ENCODE results near the gene MXD4.

DNA sequence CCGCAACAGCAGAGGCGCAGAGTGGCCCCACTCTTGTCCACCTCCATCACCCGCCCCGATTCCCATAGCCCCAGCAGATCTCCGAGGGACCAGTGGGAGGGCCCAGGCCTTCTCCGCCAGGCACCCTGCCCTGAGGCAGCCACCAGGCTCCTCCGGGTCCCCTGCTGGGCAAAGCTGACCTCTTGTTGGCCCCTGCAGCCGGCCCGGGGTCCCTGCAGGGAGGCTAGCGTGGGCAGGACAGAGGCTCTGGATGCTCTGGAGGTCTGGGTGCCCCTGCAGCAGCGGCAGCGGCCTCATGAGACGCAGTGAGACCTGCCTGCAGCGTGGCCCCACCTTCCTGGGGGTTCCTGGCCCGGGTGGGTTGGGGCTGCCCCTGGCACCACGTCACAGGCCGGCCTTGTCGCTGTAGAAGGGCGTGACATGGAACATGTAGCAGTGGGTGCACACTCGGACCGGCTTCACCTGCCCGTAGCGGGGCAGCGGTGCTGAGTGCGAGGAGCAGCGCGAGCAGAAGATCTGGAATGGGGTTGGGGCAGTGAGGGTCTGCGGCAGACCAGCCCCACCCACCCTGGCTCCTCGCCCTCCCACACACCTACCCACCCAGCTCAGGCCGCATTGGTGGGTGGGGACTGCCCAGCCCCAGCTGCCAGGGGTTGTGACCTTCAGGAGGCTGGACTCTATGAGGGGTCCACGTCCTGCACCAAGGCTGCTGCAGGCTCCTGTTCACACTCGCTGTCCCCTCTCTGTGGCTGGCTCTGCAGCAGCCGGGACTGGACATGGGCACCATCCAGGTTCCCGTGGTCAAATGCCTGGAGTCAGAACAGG, 8.6 kb upstream of the MXD4 start:
- TF ChIP-seq EZH2 (IDR thresholded peaks at IDR 0.05; ENCODE audit: low read depth, unreplicated experiment) (no peak), POLR2AphosphoS5 (IDR thresholded peaks at IDR 0.05; ENCODE audit: low read depth) (no peak), EZH2phosphoT487 (IDR thresholded peaks at IDR 0.05; ENCODE audit: unreplicated experiment) (no peak), CREB1 (CRISPR knock-in tag; IDR thresholded peaks at IDR 0.05; ENCODE audit: low read depth) (no peak), NANOG (IDR thresholded peaks at IDR 0.05; ENCODE audit: borderline replicate concordance) (no peak), ZNF114 (CRISPR knock-in tag; IDR thresholded peaks at IDR 0.05) (no peak), JUNB (IDR thresholded peaks at IDR 0.05; ENCODE audit: unreplicated experiment) (no peak), REST (IDR thresholded peaks at IDR 0.05; ENCODE audit: unreplicated experiment) (no peak), ZNF331 (CRISPR knock-in tag; IDR thresholded peaks at IDR 0.05; ENCODE audit: low read depth) (no peak), ZNF462 (CRISPR knock-in tag; IDR thresholded peaks at IDR 0.05) (no peak), STAT1 (IDR thresholded peaks at IDR 0.05; ENCODE audit: unreplicated experiment) (no peak)
- TF ChIP-seq, protein P1, sequence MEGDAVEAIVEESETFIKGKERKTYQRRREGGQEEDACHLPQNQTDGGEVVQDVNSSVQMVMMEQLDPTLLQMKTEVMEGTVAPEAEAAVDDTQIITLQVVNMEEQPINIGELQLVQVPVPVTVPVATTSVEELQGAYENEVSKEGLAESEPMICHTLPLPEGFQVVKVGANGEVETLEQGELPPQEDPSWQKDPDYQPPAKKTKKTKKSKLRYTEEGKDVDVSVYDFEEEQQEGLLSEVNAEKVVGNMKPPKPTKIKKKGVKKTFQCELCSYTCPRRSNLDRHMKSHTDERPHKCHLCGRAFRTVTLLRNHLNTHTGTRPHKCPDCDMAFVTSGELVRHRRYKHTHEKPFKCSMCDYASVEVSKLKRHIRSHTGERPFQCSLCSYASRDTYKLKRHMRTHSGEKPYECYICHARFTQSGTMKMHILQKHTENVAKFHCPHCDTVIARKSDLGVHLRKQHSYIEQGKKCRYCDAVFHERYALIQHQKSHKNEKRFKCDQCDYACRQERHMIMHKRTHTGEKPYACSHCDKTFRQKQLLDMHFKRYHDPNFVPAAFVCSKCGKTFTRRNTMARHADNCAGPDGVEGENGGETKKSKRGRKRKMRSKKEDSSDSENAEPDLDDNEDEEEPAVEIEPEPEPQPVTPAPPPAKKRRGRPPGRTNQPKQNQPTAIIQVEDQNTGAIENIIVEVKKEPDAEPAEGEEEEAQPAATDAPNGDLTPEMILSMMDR (conservative IDR thresholded peaks at IDR 0.05; ENCODE audit: low read depth in 2 of 2): no peak
- TF ChIP-seq, protein P2, sequence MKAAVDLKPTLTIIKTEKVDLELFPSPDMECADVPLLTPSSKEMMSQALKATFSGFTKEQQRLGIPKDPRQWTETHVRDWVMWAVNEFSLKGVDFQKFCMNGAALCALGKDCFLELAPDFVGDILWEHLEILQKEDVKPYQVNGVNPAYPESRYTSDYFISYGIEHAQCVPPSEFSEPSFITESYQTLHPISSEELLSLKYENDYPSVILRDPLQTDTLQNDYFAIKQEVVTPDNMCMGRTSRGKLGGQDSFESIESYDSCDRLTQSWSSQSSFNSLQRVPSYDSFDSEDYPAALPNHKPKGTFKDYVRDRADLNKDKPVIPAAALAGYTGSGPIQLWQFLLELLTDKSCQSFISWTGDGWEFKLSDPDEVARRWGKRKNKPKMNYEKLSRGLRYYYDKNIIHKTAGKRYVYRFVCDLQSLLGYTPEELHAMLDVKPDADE (IDR thresholded peaks at IDR 0.05): no peak
